GM18508 (cell line): ENCODE measurements around the gene SERPINI1.

Experiments used
- ATAC-seq: cut with Tn5 transposase; IDR thresholded peaks from one replicate; pipeline ENCODE4 v1.9.1; 2021; ENCODE audit warnings: moderate number of reproducible peaks; ENCODE audit not compliant: insufficient read depth, unreplicated experiment

SERPINI1 gene

DNA sequence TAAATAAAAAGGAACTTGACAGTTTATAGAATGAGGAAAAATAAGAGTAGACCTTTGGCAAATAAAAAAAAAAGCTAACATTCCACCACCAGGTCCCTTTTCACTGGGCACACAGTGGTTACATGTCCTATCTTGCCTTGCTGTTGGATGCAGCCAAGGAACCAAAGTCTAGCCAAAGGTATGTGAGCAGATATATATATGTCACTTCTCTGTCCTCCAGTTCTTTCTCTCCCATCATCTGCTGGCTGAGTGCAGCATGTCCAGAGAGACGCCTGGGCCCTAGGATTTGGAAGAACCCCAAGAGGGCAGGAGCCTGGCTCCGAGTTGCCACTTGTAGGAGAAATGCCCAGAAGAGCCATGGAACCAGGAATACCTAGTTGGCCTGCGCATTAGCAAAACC lies 104.7 kb downstream of the SERPINI1 start:
- no peak for ATAC-seq

DNA sequence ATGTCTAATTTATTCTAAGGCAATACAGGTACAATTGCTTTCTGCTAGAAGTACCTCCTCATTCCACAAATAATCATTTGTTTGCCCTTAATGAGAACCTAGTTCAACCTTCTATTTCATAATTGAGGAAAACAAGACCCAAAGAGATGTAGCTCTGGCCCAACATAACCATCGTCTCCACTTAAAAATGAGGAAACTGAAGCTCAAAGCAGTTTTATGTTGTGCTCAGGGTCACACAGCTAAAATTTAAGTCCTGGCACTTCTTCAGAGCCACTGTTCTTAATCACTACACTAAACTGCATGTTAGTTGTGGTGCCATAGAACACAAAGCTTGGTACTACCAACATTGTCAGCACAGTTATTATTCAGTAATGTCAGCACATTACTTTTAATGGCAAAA lies 108.0 kb downstream of the SERPINI1 start:
- no peak for ATAC-seq

DNA sequence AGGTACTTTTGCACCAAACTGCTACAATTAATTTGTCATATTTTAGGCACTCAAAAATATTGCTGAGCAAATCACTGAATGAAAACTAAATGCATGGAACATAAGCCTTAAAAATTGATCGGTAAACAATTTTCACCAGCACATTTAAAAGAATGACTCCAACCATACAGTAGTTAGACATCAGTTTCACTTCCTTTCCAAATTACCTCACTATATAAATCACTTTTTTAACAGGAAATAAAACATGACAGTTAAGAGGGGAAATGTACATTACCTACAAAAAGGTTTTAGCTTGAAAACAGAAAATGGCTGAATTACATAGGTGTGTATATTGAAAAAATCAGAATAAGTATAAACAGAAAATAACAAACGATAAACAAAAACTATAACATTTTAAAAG lies 108.4 kb downstream of the SERPINI1 start:
- no peak for ATAC-seq

DNA sequence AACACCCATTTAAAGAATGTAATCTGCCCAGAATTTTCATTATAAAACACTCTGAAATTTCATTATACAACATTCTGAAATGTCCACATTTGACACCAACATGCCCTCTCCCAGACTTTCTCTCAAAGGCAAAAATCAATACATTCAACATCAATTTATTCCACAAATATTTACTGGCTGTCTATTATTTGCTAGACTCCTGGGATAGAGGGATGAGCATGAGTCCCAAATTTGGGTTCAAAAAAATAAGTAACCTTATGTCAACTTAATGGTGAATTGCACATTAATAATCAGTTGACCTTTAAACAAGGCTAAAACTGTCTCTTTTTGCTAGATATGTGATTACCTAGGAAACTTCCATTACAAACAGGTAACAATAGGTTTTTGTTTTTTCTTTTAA lies 109.0 kb downstream of the SERPINI1 start:
- no peak for ATAC-seq

DNA sequence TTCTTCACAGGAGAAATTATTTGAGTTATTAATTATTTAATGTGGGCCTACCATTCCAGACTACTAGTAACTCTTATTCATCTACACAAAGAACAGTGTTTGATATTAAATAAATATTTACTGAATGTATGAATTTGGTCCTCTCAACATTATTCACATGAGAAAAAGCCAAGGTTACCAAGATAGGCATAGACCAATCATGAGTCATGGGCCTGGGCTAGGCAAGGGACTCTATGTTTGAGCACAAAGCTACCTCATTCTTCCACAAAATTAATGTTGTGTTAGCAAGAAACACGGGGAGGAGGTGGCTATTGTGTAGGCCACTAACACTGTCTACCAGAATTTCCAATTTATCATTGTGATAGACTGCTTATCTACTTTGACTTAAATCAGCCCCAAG lies 115.7 kb downstream of the SERPINI1 start:
- ATAC-seq: no peak

DNA sequence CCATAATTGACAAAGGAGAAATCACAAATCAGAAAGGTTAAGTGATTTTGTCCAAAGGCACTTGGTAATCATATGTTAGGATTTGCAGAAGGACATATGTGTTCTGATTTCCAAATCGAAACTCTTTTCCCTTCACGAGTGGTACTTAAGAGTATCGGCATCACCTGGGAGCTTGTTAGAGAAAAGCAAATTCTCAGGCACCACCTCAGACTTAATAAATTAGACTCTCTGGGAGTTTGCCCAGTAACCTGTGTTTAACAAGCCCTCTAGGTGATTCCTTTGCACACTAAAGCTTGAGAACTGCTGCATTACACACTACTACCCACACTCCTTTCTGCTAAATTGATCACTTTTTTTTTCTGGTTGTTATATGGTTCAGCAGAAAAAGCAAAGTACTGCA lies 116.2 kb downstream of the SERPINI1 start:
- ATAC-seq: no peak

DNA sequence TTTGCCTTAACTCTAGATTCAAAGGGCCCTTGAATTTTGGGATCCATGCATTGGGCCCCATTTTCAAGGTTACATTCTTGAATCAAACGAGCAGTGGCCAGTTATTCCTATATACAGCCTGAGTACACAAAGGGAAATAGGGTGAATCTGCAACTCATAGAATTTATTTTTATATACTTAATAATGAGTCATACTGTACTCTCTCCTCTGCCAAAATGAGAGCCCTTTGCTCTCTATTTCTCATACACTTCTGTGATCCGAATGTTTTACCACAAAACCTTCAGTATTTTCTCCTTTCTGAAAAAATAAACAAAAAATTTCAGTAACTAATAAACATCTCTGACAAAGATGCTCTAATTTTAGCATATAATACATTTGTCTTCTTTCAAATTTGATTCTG lies 116.7 kb downstream of the SERPINI1 start:
- no peak for ATAC-seq

DNA sequence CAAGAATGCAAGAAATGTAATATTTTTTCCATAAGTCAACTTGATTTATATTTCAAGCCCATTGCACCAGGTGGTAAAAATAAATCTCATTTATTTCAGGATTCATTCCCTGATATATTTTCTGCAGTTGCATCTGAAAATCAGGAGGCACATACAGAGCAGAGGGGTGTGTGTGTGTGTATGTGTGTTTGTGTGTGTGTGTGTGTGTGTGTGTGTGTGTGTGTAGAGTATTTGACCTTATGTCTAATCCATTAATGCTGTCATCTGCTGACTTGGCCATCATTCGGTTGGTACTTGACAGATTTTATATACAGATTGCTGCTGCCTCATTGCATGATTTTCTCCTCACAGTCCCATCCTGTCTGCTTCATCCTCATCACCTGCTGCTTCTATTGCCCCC lies 118.5 kb downstream of the SERPINI1 start:
- no peak for ATAC-seq

DNA sequence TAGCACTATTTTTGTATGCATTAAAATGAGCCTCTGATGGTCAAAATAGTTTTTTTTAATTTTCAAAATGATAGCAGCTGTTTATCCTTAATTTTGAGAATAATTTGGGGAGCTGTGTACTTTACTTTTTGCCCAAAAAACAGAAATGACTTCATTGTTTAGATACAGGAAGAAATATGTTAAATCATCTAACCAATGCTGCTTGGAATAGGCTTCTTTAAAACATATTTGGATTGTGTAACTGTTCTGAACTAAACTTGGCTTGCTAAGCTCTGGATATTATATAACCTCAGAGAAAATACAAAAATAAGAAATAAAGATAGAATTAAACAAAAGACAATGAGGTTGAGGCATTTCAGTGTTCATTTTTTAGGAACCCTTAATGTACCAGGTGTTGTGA lies 119.3 kb downstream of the SERPINI1 start:
- no peak for ATAC-seq

DNA sequence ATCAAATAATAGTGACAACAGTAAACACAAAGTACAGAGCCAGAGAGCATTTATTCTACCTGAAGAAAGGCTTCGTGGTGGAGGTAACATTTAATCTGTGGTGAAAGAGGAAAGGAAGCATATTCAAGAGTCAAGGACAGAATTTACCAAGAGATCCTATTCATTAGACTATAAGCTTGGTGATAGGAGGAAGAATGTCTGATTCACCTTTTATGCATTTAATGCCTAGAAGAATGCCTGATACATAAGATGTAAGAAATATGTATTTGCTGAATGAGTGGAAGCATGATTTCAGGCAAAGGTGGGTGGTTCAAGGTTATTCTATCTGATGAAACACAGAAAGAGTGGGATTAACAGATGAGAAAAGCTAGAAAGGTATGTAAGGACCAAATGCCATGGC lies 119.8 kb downstream of the SERPINI1 start:
- no peak for ATAC-seq

DNA sequence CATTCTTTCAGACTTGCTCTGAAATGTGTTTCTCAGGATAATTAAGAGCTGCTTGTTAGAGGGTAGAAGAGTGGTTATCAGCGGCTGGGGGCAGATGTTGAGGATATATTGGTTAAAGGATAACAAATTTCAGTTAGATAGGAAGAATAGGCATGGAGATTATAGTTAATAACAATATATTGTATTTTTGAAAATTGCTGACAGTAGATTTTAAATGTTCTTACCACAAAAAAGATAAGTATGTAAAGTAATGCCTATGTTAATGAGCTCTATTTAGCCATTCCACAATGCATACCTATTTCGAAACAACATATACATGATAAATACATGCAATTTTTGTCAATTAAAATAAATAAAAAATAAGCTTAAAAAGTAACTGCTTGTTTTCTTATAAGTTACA lies 123.3 kb downstream of the SERPINI1 start:
- ATAC-seq: no peak

DNA sequence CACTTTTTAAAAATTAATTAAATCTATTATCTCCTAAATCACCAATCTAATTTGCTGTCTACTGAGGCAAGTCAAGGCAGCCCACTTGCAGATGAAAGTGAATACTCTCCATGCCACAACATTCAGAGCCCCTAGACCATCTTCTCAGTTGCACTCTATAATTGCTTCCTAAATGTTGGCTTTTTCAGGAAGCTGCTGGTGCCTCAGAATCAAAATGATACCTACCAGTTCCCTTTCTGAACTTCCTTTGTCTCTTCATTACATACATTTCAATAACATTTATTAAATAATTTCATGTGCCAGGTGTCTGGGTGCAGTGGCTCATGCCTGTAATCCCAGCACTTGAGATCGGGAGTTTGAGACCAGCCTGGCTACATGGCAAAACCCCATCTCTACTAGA lies 124.1 kb downstream of the SERPINI1 start:
- no peak for ATAC-seq

DNA sequence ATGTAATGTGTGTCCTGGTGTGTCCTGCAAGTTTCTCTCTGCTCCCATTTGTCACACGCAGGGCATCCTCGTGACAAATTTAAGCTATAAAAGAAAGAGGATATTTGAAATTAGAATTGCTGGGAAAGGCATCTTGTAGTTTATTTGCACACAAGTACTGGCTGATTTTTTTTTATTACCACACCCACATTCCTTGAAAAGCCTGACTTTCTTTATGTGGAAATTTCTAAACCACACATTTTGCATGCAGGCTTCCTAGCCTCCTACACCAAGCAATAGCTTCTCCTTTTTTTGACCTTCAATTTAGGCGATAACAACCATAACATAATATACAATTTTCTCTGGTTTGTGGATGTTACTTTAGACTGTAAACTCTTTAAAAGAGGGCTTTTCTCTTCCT lies 126.1 kb downstream of the SERPINI1 start:
- ATAC-seq: no peak

DNA sequence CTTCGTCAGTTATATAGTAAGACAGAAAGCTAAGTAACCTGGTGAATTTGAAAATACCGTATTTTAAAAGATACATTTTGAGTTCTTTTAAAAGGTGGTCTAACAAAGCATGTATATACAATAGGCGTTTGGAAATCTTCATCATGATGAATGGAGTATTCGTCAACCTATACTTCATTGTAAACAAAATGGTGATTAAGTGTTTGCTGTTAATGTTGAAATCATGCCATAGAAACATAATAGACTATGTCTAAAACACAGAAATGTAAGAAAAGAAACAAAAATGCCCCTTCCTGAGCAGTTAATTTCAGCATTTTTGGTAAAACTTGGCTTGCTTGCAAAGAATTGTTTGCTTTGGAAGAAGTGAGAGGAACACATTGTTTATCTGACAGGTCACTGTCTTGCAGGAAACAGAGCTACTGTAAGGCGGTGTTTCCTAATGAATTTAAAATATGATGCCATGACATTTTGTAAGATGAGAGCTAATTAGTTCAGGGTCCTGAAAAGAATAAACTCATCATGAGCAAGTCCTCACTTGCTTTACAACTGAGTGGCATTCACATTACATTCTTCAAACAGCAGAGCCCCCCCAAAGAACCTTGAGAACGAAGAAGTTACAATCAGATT lies 126.7 kb downstream of the SERPINI1 start:
- no peak for ATAC-seq

DNA sequence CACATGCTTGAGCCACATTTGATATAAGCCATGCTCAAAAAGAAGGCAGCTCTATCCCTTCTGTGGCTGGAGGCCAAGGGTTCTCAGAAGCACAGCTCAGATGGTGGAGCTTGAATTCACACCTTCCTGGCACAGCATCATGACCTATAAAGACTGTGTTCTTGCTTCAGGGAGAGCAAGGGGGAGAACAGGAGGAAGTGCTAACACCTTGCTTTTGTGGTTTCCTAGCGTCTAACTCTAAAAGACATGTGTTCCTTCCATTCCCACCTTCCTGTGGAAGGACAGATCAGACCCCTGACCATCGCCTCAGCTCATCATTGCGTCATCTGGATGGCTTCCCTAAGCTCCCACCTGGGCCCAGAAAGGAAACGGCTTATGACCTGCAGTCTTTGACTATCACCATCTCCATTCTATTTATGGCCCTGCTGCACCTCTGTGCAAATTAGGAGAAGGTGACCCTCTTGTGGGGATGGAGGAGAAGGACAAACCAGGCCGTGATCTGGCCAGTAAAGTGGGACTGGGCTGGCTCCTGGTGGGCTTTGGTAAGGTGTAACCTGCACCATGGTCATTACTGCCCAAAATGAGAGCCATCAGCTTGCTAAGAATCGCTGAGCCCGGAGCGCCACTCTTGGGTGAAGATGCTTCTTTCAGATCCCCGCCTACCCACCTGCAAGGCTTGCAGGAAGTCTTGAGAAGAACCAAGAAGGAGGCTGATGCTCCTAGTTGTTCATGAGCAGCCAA lies 128.5 kb downstream of the SERPINI1 start:
- ATAC-seq: no peak

DNA sequence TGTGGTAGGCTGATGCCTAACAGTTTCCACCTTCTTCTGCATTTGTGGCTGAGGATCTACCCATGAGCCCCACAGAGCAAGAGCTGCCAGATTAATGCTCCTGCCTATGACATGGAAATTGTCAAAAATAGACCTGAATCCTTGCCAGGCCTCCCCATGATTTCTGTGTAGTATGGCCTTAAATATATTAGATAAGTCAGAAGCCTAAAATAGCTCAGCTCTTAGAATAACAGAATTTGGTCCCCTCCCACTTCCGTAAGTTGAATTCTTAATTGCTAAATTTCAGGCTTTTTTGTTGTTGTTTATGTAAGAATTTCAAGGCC lies 129.0 kb downstream of the SERPINI1 start:
- ATAC-seq: no peak

DNA sequence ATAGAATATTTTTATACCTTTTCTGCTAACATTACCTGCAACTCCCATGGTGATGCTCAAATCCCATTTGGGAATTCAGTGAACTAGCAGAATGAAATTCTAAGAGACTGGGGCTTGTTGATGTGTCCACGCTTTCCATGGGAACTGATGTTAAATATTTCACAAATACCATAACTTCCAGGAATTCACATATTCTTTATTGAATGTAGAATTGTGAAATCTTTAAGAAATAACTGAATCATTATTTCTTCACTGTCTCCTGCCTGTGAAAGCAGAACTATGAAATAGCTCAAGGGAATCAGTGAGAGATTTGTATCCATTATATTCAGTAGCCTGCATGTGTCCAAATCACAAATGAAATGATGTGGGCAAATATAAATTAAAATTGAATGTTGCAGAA lies 130.8 kb downstream of the SERPINI1 start:
- ATAC-seq: no peak

DNA sequence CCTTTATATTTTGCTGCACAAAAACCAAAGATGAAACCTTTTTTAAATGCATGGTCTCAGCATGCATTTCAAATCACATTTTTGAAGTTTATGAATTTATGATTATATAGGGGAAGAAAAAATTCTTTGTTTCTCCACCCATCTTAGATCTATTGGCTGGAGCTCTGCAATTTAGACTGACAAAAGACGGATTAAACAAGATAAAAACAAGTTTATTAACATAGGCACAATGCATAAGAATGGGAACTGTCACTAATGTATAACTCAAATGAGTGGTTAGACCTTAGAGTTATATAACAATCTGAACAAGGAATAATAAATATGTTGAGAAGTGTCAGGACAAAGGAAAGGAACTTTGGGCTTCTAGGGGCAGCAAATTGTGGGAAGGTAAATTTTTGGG lies 132.5 kb downstream of the SERPINI1 start:
- no peak for ATAC-seq

DNA sequence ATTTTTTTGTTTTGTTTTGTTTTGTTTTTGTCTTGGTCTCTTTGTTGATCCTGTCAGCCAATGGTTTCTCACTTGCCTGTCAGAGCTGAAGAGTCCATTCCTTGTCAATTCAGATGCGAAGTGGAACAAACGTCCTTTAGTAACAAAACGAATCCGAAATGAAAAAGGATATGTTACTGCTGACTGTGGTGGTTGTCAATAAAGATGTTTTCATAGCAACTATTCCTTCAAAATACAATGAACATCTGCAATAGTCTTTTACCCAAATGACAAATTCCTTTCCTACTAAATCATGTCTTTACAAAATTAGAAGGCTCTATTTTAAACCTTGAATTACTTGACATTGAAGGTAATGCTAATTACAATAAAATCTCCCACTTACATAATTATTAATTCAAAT lies 134.7 kb downstream of the SERPINI1 start:
- ATAC-seq: no peak

DNA sequence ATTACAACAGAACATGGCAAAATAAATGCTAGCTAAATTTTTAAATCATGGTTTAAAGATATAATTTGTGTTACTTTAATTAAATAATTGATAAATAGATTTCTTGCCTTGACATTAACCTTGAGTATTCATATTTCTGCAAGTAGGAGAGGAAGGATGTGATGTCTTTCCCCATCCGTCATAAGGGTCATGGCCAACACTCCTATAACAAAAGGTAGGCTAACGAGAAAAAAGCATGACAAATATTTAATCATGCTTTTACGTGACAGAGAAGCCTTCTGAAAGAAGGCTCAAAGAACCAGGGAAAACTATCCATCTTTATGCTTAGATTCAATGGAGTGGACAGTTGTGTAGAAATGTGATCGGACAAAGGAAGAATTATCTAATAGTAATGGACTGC lies 135.2 kb downstream of the SERPINI1 start:
- no peak for ATAC-seq

DNA sequence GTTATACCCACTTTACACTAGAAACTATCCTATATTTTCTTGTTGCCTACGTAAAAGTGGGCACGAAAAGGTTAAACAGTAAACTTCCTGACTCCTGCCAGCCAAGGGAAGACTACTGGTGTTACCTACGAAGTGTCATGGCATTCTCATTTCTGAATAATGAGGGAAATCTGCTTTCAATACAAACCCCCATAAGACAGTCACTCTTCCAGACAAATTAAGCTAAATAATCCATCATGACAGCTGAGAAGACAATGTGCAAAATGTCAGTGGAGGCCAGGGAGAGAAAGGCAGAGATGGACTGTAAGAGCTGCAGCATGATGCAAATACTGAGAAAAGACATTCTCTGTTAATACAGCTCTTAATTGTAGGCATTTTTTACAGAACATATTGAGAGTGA lies 136.5 kb downstream of the SERPINI1 start:
- ATAC-seq: no peak

DNA sequence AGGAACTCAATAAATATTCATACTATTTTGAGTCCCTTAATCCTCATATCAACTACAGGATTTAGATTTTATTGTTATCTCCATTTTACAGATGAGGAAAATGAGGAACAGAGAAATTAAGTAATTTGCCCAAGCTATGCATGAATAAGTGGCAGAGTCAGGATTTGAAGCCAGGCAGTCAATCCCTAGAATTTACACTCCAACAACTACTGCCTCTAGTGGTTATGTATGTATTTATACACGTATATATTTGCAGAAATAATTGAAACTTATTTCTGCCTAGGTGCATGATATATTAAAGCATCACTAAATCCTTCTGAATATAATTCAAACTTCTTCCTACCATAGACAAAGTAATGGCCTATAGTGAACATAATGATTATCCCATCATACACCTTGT lies 137.4 kb downstream of the SERPINI1 start:
- no peak for ATAC-seq
